Fibroblast of pulmonary artery (primary cell): Measurements from ENCODE around the gene CDH12.

Experiments
- DNase-seq: peaks from one replicate; pipeline ENCODE4 v3.0.0-alpha.2; 2010; ENCODE audit warnings: low read depth
- H3K4me3 ChIP-seq: replicated peaks from 2 replicates; pipeline ENCODE4 v1.5.1; 2011; ENCODE audit warnings: low read depth, mild to moderate bottlenecking, control low read depth, low read length, moderate library complexity
- CTCF ChIP-seq: IDR thresholded peaks from 2 replicates; pipeline ENCODE4 v1.5.1; 2011; ENCODE audit warnings: mild to moderate bottlenecking, control low read depth, low read length, inconsistent platforms; ENCODE audit errors: missing control alignments

The CDH12 gene

GRCh38 chr5:22504411-22504810, 348.7 kb downstream of the CDH12 start:
- no peak overlapping the region for H3K4me3 ChIP-seq
- no peak for TF ChIP-seq CTCF
- no peak for DNase-seq

- TF ChIP-seq CTCF, result no peak
- no peak overlapping the region for H3K4me3 ChIP-seq
- no peak for DNase-seq
Observed at GRCh38 chr5:22500556-22500955, 352.6 kb downstream of the CDH12 start.

GRCh38 chr5:22496666-22497065, 356.5 kb downstream of the CDH12 start:
- TF ChIP-seq CTCF, result no peak
- H3K4me3 ChIP-seq, result no peak overlapping the region
- DNase-seq, result no peak

GRCh38 chr5:22495016-22495720, 358.0 kb downstream of the CDH12 start:
- DNase-seq, result no peak
- no peak overlapping the region for H3K4me3 ChIP-seq
- no peak for TF ChIP-seq CTCF

- no peak for TF ChIP-seq CTCF
- DNase-seq, result no peak
- no peak overlapping the region for H3K4me3 ChIP-seq
Observed at GRCh38 chr5:22488427-22488826, 364.7 kb downstream of the CDH12 start.

- TF ChIP-seq CTCF, result no peak
- no peak for DNase-seq
- no peak overlapping the region for H3K4me3 ChIP-seq
Observed at GRCh38 chr5:22480305-22480704, 372.8 kb downstream of the CDH12 start.

GRCh38 chr5:22473886-22474285, 379.3 kb downstream of the CDH12 start:
- no peak for TF ChIP-seq CTCF
- DNase-seq, result peak; percentile 2
- no peak overlapping the region for H3K4me3 ChIP-seq
